NCI-H2196 treated with DMSO at 0.1 percent for 48 hours (cell line): ENCODE results near the gene GM2A.
"Not testable (repeated sequence)": the region's sequence is repeated elsewhere in the genome, so short reads cannot be mapped to it uniquely, and the experiment has no call there.

Source experiments
- DNase-seq: peaks from one replicate; lab custom pipeline; 2025; ENCODE audit not compliant: unreplicated experiment; lab: John Stamatoyannopoulos, UW

The GM2A gene

GRCh38 chr5:151251001-151251551, 1.9 kb upstream of the GM2A start:
- DNase-seq: no peak

- no peak for DNase-seq
Observed at GRCh38 chr5:151251621-151252020, 1.4 kb upstream of the GM2A start.

GRCh38 chr5:151253605-151253950, 593 bp downstream of the GM2A start:
- DNase-seq: no peak

GRCh38 chr5:151254556-151254955, 1.6 kb downstream of the GM2A start:
- no peak for DNase-seq

- DNase-seq: not testable (repeated sequence)
Observed at GRCh38 chr5:151254990-151255389, 2.0 kb downstream of the GM2A start.

- no peak for DNase-seq
Observed at GRCh38 chr5:151255621-151256286, 2.8 kb downstream of the GM2A start.

GRCh38 chr5:151257731-151258181, 4.8 kb downstream of the GM2A start:
- DNase-seq: no peak

- DNase-seq: no peak
Observed at GRCh38 chr5:151258201-151258611, 5.2 kb downstream of the GM2A start.

GRCh38 chr5:151258816-151259215, 5.8 kb downstream of the GM2A start:
- DNase-seq: no peak

GRCh38 chr5:151259931-151260330, 6.9 kb downstream of the GM2A start:
- no peak for DNase-seq

GRCh38 chr5:151262532-151262931, 9.5 kb downstream of the GM2A start:
- DNase-seq: no peak

GRCh38 chr5:151264113-151264512, 11.1 kb downstream of the GM2A start:
- DNase-seq: no peak

GRCh38 chr5:151267491-151268260, 14.7 kb downstream of the GM2A start:
- DNase-seq: no peak

GRCh38 chr5:151270599-151270998, 17.6 kb downstream of the GM2A start:
- no peak for DNase-seq

GRCh38 chr5:151271336-151271735, 18.4 kb downstream of the GM2A start:
- DNase-seq: no peak

- no peak for DNase-seq
Observed at GRCh38 chr5:151274666-151275065, 21.7 kb downstream of the GM2A start.

GRCh38 chr5:151275803-151276202, 22.8 kb downstream of the GM2A start:
- no peak for DNase-seq

GRCh38 chr5:151278845-151279244, 25.9 kb downstream of the GM2A start:
- DNase-seq: no peak

- DNase-seq: no peak
Observed at GRCh38 chr5:151280443-151280842, 27.5 kb downstream of the GM2A start.

GRCh38 chr5:151281001-151281639, 28.1 kb downstream of the GM2A start:
- no peak for DNase-seq

GRCh38 chr5:151283120-151283825, 30.3 kb downstream of the GM2A start:
- no peak for DNase-seq
